AG20443 (cell line): ENCODE results near the gene KHDRBS2.
"Not testable (repeated sequence)": the region's sequence is repeated elsewhere in the genome, so short reads cannot be mapped to it uniquely, and the experiment has no call there.

Source experiments
- DNase-seq: peaks from one replicate; pipeline ENCODE4 v3.0.0; 2012; ENCODE audit warnings: low spot score, mixed read lengths

The KHDRBS2 gene

GRCh38 chr6:61867635-61868034 lies 418.4 kb downstream of the KHDRBS2 start:
- DNase-seq: no peak

DNA sequence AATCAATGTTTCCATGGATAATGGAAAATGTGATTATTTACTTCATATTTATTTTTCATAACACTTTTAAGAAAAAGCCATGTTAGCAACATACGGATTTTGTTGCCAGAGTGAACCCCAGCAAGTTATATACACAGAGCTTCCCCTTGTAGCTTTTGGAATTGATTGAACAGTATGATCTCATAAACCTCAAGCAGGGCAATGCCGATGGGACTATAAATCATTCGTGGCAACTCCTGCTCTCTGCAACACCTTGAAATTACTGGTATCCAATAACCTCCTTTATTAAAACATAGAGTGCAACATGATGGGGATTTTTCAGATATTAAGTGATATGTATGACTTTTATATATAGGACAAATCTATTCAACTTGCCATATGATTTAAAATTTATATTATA lies 428.5 kb downstream of the KHDRBS2 start:
- no peak for DNase-seq

DNA sequence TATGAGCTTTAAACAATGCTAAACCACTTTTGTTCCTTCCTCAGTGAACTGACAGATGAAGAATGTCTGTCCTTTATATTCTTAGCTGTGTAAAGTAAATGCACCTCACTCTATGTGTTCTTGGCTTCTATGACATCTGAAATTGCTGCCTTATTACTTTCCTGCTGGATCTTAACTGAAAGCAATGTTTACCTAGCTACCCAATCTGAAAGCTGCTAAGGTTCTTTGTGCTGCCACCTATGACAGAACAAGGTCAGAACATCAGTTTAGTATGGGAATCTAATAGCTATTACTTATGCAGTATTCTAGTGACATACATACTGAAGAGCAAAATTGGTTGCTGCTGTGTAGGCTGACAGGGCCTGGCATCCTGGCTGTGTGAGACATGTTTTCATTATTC lies 444.1 kb downstream of the KHDRBS2 start:
- no peak for DNase-seq

GRCh38 chr6:61835237-61835636 lies 450.8 kb downstream of the KHDRBS2 start:
- no peak for DNase-seq

- DNase-seq: no peak
These were observed 452.8 kb downstream of the KHDRBS2 start for GRCh38 chr6:61833176-61833755.

- DNase-seq: no peak
These were observed 468.3 kb downstream of the KHDRBS2 start for GRCh38 chr6:61817716-61818115.

DNA sequence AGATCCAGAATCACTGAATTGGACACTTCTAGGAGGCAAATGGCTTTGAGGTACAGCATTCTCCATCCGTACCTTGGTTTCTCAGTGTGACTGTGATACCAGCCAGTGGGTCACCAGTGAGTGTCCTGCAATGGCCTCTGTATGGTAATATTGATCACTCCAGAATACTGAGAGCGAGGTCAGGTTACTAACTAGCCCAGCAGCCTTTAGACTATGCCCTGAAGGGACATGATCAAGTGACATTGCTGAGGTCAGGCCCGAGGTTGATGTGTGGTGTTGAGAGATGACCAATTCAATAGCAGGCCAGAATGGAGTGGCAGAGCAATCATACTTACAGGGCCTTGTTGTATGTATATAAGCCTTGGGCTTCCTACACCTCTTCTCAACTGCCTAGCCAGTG lies 476.0 kb downstream of the KHDRBS2 start:
- DNase-seq: no peak

GRCh38 chr6:61809004-61809595 lies 476.9 kb downstream of the KHDRBS2 start:
- peak; percentile 8 for DNase-seq

- no peak for DNase-seq
These were observed 498.0 kb downstream of the KHDRBS2 start for GRCh38 chr6:61787998-61788397.

DNA sequence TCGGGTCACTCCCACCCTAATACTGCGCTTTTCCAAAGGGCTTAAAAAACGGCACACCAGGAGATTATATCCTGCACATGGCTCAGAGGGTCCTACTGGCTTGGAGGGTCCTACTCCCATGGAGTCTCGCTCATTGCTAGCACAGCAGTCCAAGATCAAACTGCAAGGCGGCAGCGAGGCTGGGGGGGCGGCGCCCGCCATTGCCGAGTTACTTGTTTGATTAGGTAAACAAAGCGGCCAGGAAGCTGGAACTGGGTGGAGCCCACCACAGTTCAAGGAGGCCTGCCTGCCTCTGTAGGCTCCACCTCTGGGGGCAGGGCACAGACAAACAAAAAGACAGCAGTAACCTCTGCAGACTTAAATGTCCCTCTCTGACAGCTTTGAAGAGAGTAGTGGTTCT lies 516.6 kb downstream of the KHDRBS2 start:
- not testable (repeated sequence) for DNase-seq

- no peak for DNase-seq
These were observed 530.3 kb downstream of the KHDRBS2 start for GRCh38 chr6:61755739-61756138.

- no peak for DNase-seq
These were observed 534.0 kb downstream of the KHDRBS2 start for GRCh38 chr6:61751986-61752385.

GRCh38 chr6:61745994-61746393 lies 540.0 kb downstream of the KHDRBS2 start:
- no peak for DNase-seq

- no peak for DNase-seq
These were observed 574.2 kb downstream of the KHDRBS2 start for GRCh38 chr6:61711849-61712248.

GRCh38 chr6:61688165-61688564 lies 597.9 kb downstream of the KHDRBS2 start:
- DNase-seq: no peak

GRCh38 chr6:61682562-61682961 lies 603.5 kb downstream of the KHDRBS2 start:
- DNase-seq: no peak

DNA sequence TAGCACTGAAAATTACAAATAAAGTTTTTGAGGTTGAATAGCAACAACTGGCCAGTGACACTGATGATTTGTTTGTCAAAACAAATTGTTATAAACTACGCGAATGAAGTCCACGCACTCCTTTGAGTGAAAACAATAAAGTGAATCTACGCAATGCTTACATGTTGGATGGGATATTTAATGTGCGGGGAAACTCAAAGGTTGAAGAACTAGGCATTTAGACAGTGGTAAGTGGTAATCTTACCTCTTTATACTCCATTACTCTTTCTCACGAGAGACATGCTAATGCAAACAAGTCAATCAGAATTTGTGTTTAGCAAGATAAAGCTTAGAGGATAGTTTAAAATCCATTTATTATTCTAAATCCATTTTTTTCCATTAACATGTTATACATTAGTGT lies 606.4 kb downstream of the KHDRBS2 start:
- DNase-seq: no peak

DNA sequence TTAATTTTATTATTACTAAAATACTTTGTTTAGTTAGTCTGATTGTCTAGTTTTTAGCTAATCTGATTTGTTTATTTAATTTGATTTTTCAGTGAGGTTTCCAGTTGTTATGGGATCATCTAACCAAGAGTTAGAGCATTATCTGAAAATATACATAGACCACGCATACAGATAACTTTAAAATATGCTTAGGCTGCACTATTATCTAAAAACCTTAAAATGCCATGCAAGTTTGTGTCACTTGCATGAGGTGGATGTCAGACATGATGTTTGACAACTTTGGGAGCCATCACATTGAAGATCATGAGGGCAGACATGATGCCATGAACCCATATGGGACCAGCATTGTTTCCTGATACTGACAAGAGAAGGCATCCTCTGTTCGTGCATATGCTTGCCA lies 610.3 kb downstream of the KHDRBS2 start:
- no peak for DNase-seq

GRCh38 chr6:61649845-61650244 lies 636.2 kb downstream of the KHDRBS2 start:
- DNase-seq: no peak

- DNase-seq: no peak
These were observed 645.6 kb downstream of the KHDRBS2 start for GRCh38 chr6:61640463-61640862.
